SK-N-SH treated with all-trans-retinoic acid at 6 μM for 48 hours (cell line): Measurements from ENCODE around the gene ATRN.

Experiments used
- ATAC-seq: fragments of 200-7000 bp; cut with Tn5 transposase; 3 replicates; pipeline ENCODE4 v1.9.1; 2020; ENCODE audit warnings: mild to moderate bottlenecking, moderate library complexity
- ARNTL ChIP-seq: fragments of 450-650 bp; formaldehyde crosslinking; IDR thresholded peaks from 2 replicates; pipeline ENCODE4 v1.5.0; 2020; ENCODE audit warnings: low read depth, mild to moderate bottlenecking, moderate library complexity, borderline replicate concordance
- BACH2 ChIP-seq: fragments of 250-450 bp; sonication (Bioruptor Pico); IDR thresholded peaks from 2 replicates; pipeline ENCODE4 v1.9.0; 2021; ENCODE audit warnings: mild to moderate bottlenecking, borderline replicate concordance
- ESRRG ChIP-seq: fragments of 250-450 bp; sonication (Bioruptor Pico); IDR thresholded peaks from 2 replicates; pipeline ENCODE4 v1.6.1; 2021; ENCODE audit warnings: mild to moderate bottlenecking
- GLIS3 ChIP-seq: fragments of 250-450 bp; sonication (Bioruptor Pico); IDR thresholded peaks from 2 replicates; pipeline ENCODE4 v1.5.0; 2020; ENCODE audit warnings: mild to moderate bottlenecking, moderate library complexity
- ISL1 ChIP-seq: fragments of 250-450 bp; sonication (Bioruptor Pico); IDR thresholded peaks from 2 replicates; pipeline ENCODE4 v2.1.2; 2022; ENCODE audit warnings: mild to moderate bottlenecking, moderate library complexity
- OSR1 ChIP-seq: fragments of 250-450 bp; sonication (Bioruptor Pico); IDR thresholded peaks from 2 replicates; pipeline ENCODE4 v1.8.0; 2022; ENCODE audit warnings: moderate library complexity, mild to moderate bottlenecking, inconsistent platforms
- PPARA ChIP-seq: fragments of 250-450 bp; sonication (Bioruptor Pico); IDR thresholded peaks from 2 replicates; pipeline ENCODE4 v1.5.0; 2020; ENCODE audit warnings: mild to moderate bottlenecking, borderline replicate concordance
- RARB ChIP-seq: fragments of 250-450 bp; sonication (Bioruptor Pico); IDR thresholded peaks from 2 replicates; pipeline ENCODE4 v1.8.0; 2021; ENCODE audit warnings: mild to moderate bottlenecking, moderate library complexity
- SNAI2 ChIP-seq: fragments of 250-450 bp; sonication (Bioruptor Pico); IDR thresholded peaks from 2 replicates; pipeline ENCODE4 v1.5.0; 2020; ENCODE audit warnings: mild to moderate bottlenecking, moderate library complexity
- TCF4 ChIP-seq: fragments of 250-450 bp; sonication (Bioruptor Pico); IDR thresholded peaks from 2 replicates; pipeline ENCODE4 v1.8.0; 2021; ENCODE audit warnings: mild to moderate bottlenecking, moderate library complexity, borderline replicate concordance
- TOX ChIP-seq: fragments of 250-450 bp; sonication (Bioruptor Pico); IDR thresholded peaks from 2 replicates; pipeline ENCODE4 v1.8.0; 2021; ENCODE audit warnings: mild to moderate bottlenecking, moderate library complexity, borderline replicate concordance
- ZC3H10 ChIP-seq: fragments of 250-450 bp; sonication (Bioruptor Pico); IDR thresholded peaks from 2 replicates; pipeline ENCODE4 v1.5.1; 2021; ENCODE audit warnings: mild to moderate bottlenecking, moderate library complexity
- ZFP3 ChIP-seq: fragments of 250-450 bp; sonication (Bioruptor Pico); IDR thresholded peaks from 2 replicates; pipeline ENCODE4 v1.5.0; 2020; ENCODE audit warnings: mild to moderate bottlenecking, moderate library complexity
- ZFP30 ChIP-seq: fragments of 450-650 bp; formaldehyde crosslinking; IDR thresholded peaks from 2 replicates; pipeline ENCODE4 v1.5.0; 2022; ENCODE audit warnings: mild to moderate bottlenecking, moderate library complexity
- ZNF565 ChIP-seq: fragments of 450-650 bp; formaldehyde crosslinking; conservative IDR thresholded peaks from 2 replicates; pipeline ENCODE4 v1.5.0; 2020; ENCODE audit warnings: low read depth, mild to moderate bottlenecking, moderate library complexity
- ZNF70 ChIP-seq: fragments of 450-650 bp; formaldehyde crosslinking; IDR thresholded peaks from 2 replicates; pipeline ENCODE4 v1.5.0; 2020; ENCODE audit warnings: mild to moderate bottlenecking, moderate library complexity
- ZNF8 ChIP-seq: fragments of 450-650 bp; formaldehyde crosslinking; IDR thresholded peaks from 2 replicates; pipeline ENCODE4 v1.5.0; 2020; ENCODE audit warnings: mild to moderate bottlenecking, moderate library complexity
- TF ChIP-seq, protein P1 (sequence below): fragments of 250-450 bp; sonication (Bioruptor Pico); IDR thresholded peaks from 2 replicates; pipeline ENCODE4 v1.5.1; 2020; ENCODE audit warnings: low read depth, mild to moderate bottlenecking, moderate library complexity
- TF ChIP-seq, protein P2 (sequence below): fragments of 250-450 bp; sonication (Bioruptor Pico); IDR thresholded peaks from 2 replicates; pipeline ENCODE4 v1.8.0; 2020; ENCODE audit warnings: mild to moderate bottlenecking, moderate library complexity, borderline replicate concordance
- TF ChIP-seq, protein P3 (sequence below): fragments of 250-450 bp; sonication (Bioruptor Pico); IDR thresholded peaks from 2 replicates; pipeline ENCODE4 v1.5.0; 2020; ENCODE audit warnings: mild to moderate bottlenecking, moderate library complexity

ATRN gene

DNA sequence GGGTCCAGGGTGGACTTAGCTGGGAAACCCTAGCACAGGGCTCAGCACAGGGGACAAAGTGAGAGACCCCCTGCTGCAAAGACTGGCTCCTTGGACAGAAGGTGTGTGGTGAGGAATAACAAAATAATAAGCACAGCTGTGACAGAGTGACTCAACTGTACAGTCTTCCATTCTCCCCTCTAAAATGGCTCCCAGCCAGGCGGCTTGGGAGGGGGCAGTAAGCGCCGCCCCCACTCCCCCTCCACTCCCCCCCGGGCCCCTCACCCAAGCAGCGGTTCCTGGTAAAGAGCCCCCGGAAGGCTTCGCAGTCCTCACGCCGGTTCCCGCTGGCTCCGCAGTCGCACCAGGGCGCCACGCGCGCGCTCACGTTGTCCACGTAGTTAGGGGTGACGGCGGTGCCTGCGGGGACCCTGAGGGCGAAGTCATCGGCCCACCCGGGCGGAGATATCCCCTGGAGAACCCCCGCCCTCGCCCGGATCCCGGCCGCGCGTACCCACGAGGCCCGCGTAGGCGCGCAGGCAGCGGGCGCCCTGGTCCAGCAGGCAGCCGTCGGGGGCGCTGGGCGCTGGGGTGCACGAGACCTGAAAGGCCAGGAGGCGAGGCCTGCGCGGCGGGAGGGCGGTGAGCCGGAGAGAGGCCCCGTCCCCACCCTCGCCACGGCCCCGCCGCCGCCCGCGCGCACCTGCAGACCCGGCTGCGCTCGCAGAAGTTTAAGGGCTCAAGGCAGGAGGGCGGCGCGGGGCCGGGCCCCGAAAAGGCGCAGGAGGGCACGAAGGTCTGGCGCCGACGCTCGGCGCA, 189.6 kb downstream of the ATRN start (continued):
- TF ChIP-seq SNAI2 (CRISPR knock-in tag) (no peak), ARNTL (CRISPR knock-in tag) (no peak), ZNF70 (no peak), RARB (no peak)

DNA sequence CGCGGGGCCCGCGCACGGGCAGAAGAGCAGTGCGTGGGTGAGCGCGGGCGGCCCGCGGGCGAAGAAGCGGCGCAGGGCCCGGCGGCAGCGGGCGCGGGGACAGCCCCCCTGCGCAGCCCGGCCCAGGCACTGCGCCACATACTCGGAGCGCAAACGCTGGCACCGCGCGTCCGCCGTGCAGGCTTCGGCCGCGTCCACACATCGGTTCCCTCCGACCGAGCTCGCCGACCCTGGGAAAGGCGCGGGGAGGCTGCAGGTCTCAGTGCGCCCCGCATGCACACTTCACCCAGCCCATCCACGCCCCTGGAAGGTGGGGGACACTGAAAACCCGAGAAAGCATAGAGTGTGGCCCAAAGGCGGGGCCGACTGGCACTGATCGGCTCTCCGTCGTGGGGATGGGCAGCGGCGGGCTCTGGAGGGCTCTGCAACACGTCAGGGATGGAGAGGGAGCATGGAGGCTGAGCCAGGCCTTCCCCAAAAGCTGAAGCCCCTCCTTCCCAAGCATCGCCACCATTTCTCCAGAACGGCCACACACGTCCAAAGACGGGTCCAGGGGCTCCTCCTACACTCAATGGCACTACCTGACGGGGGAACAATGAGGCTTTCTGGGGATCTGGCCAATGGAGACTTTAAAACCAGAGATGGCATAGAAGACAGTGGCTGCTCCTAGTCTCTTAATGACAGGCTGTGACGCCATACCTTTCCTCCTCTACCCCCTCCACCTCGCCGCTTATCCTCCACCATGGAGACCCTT, 190.4 kb downstream of the ATRN start:
- TF ChIP-seq, protein P1, sequence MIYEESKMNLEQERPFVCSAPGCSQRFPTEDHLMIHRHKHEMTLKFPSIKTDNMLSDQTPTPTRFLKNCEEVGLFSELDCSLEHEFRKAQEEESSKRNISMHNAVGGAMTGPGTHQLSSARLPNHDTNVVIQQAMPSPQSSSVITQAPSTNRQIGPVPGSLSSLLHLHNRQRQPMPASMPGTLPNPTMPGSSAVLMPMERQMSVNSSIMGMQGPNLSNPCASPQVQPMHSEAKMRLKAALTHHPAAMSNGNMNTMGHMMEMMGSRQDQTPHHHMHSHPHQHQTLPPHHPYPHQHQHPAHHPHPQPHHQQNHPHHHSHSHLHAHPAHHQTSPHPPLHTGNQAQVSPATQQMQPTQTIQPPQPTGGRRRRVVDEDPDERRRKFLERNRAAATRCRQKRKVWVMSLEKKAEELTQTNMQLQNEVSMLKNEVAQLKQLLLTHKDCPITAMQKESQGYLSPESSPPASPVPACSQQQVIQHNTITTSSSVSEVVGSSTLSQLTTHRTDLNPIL (CRISPR knock-in tag): no peak
- TF ChIP-seq TOX (CRISPR knock-in tag) (no peak), ZNF565 (CRISPR knock-in tag) (no peak), ESRRG (CRISPR knock-in tag) (no peak), PPARA (CRISPR knock-in tag) (no peak), ZFP30 (CRISPR knock-in tag) (no peak), ZC3H10 (CRISPR knock-in tag) (no peak), SNAI2 (CRISPR knock-in tag) (no peak), OSR1 (CRISPR knock-in tag) (no peak), BACH2 (CRISPR knock-in tag) (no peak), GLIS3 (CRISPR knock-in tag) (no peak)
- TF ChIP-seq, protein P2, sequence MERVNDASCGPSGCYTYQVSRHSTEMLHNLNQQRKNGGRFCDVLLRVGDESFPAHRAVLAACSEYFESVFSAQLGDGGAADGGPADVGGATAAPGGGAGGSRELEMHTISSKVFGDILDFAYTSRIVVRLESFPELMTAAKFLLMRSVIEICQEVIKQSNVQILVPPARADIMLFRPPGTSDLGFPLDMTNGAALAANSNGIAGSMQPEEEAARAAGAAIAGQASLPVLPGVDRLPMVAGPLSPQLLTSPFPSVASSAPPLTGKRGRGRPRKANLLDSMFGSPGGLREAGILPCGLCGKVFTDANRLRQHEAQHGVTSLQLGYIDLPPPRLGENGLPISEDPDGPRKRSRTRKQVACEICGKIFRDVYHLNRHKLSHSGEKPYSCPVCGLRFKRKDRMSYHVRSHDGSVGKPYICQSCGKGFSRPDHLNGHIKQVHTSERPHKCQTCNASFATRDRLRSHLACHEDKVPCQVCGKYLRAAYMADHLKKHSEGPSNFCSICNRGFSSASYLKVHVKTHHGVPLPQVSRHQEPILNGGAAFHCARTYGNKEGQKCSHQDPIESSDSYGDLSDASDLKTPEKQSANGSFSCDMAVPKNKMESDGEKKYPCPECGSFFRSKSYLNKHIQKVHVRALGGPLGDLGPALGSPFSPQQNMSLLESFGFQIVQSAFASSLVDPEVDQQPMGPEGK (CRISPR knock-in tag): no peak
- no peak for ATAC-seq

DNA sequence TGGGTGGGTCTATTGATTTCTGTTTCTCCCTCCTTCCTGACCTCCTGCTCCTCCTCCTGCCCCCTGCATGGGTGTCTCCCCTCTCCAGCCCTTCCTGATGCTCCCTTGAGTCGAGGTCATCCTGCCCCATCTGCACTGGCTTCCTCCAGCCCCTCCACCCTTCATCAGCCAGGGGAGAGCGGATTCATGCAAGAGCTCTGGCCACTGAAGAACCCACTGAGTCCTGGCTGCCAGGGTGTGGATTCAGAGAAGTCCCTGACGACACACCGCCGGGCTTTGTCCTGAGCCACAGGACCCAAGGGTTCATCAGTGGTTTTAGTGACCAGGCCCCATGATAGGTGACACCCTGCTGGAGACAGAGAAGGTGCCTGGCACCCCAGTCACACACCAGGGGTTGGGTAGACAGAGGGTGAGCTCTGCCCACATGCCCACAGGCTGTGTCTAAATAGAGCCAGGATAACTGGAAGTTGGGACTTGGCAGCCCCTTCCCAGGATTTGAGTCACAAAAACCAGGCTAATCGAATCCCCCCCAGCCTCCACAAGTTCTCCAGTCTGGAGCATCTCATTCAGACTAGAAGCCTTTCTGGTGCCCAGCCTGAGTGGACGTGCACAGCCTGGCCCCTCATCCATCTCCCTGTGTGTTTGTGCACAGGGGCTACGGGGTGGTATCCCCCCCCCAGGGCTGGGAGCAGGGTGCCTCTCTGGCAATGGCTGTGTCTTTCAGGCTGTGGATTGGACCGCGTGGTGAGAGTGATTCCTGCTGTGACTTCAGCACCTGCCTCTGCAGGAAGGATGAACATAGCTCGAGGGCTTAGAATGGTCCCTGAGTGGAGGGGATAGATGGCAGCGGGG, 191.2 kb downstream of the ATRN start:
- no peak for ATAC-seq
- TF ChIP-seq, protein P3, sequence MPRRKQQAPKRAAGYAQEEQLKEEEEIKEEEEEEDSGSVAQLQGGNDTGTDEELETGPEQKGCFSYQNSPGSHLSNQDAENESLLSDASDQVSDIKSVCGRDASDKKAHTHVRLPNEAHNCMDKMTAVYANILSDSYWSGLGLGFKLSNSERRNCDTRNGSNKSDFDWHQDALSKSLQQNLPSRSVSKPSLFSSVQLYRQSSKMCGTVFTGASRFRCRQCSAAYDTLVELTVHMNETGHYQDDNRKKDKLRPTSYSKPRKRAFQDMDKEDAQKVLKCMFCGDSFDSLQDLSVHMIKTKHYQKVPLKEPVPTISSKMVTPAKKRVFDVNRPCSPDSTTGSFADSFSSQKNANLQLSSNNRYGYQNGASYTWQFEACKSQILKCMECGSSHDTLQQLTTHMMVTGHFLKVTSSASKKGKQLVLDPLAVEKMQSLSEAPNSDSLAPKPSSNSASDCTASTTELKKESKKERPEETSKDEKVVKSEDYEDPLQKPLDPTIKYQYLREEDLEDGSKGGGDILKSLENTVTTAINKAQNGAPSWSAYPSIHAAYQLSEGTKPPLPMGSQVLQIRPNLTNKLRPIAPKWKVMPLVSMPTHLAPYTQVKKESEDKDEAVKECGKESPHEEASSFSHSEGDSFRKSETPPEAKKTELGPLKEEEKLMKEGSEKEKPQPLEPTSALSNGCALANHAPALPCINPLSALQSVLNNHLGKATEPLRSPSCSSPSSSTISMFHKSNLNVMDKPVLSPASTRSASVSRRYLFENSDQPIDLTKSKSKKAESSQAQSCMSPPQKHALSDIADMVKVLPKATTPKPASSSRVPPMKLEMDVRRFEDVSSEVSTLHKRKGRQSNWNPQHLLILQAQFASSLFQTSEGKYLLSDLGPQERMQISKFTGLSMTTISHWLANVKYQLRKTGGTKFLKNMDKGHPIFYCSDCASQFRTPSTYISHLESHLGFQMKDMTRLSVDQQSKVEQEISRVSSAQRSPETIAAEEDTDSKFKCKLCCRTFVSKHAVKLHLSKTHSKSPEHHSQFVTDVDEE (CRISPR knock-in tag): no peak
- TF ChIP-seq SNAI2 (CRISPR knock-in tag): no peak
- TF ChIP-seq TOX (CRISPR knock-in tag): no peak
- TF ChIP-seq TCF4 (CRISPR knock-in tag): no peak
- no peak for TF ChIP-seq ZNF8
- TF ChIP-seq ARNTL (CRISPR knock-in tag): no peak
- TF ChIP-seq PPARA (CRISPR knock-in tag): no peak

DNA sequence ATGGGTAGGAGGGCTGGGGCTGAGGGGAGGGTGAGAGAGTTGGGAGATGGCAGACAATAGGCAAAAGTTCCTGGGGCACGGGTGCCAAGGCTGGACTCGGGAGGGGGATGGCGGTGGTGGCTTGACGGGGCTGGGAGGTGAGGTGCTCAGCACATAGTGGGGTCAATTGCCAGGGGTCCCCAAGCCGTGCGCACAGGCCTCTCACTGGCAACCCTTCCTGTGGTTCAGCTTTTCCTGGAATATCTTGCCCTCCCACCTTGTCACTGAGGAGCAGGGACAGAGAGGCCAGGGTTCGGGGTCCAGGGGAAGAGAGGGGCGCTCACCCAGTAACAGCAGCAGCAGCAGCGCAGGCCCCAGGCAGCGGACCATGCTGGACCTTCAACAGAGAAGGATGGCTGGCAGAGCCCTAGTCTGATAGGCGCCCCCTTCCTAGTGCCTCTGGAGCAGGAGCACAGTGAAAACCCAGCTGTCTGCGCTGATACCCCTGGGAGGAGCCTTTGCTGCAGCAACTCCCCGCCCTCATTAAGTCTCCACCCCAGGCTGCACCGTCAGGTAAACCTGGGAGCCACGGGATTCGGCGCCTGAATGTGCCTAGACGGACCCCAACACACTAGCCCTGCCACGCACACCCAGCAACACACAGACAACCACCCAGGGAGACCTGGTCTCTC, 192.3 kb downstream of the ATRN start, which contains the start of gene GFRA4:
TSS of gene GFRA4 (minus strand) at position 369 of the 671 bp plus-strand sequence. CDS start at position 369, 0 bp downstream.
- no peak for ATAC-seq
- TF ChIP-seq ZC3H10 (CRISPR knock-in tag): no peak
- TF ChIP-seq SNAI2 (CRISPR knock-in tag): no peak
- TF ChIP-seq ZNF8: no peak
- no peak for TF ChIP-seq PPARA (CRISPR knock-in tag)
- TF ChIP-seq, protein P2 (CRISPR knock-in tag): no peak
- TF ChIP-seq ARNTL (CRISPR knock-in tag): no peak
- TF ChIP-seq ZNF565 (CRISPR knock-in tag): no peak
- TF ChIP-seq ZFP3: no peak
- TF ChIP-seq, protein P1 (CRISPR knock-in tag): no peak
- no peak for TF ChIP-seq ESRRG (CRISPR knock-in tag)
- TF ChIP-seq OSR1 (CRISPR knock-in tag): no peak
- no peak for TF ChIP-seq ZNF70
- no peak for TF ChIP-seq ISL1 (CRISPR knock-in tag)
- no peak for TF ChIP-seq TOX (CRISPR knock-in tag)
- no peak for TF ChIP-seq RARB
